Sigmoid colon (tissue), 7 donors: Measurements from ENCODE around the gene C1orf116. TPM values are rescaled to one million over a fixed set of nuclear protein-coding genes. Genes with fewer than 3 reads are reported as not detected.

ENCODE experiments used
- DNase-seq: peaks from one replicate; pipeline ENCODE4 v3.0.0-alpha.2; 2019
- H3K27ac ChIP-seq, 4 donors: fragments of 200-600 bp; sonication (generic); one replicate each; pipeline ENCODE4 v1.5.1; 2016 to 2019; ENCODE audit warnings: mild to moderate bottlenecking in 1 of 4
- H3K27me3 ChIP-seq, 3 donors: fragments of 200-600 bp; sonication (generic); one replicate each; pipeline ENCODE4 v1.5.1; 2019; ENCODE audit warnings: mild to moderate bottlenecking in 1 of 3
- H3K36me3 ChIP-seq, 4 donors: fragments of 200-600 bp; sonication (generic); one replicate each; pipeline ENCODE4 v1.5.1; 2016 to 2019
- H3K4me1 ChIP-seq, 4 donors: fragments of 200-600 bp; sonication (generic); one replicate each; pipeline ENCODE4 v1.5.1; 2017 to 2019
- H3K4me3 ChIP-seq, 4 donors: fragments of 200-600 bp; sonication (generic); one replicate each; pipeline ENCODE4 v1.5.1; 2017 to 2019; ENCODE audit warnings: mild to moderate bottlenecking in 2 of 4, moderate library complexity in 1 of 4
- H3K9me3 ChIP-seq, 4 donors: fragments of 200-600 bp in 3 of 4; sonication (generic) in 3 of 4; one replicate each; pipeline versions ENCODE4 v1.5.1 to v1.6.1; 2013 to 2019
- EP300 ChIP-seq, 4 donors: sonication (generic); formaldehyde crosslinking; IDR thresholded peaks; one replicate each; pipeline ENCODE4 v1.6.1; 2017; ENCODE audit warnings: antibody characterized with exemption in 4 of 4
- POLR2A ChIP-seq, 2 donors: fragments of 450-650 bp; IDR thresholded peaks; one replicate each; pipeline ENCODE4 v1.6.1; 2016; ENCODE audit warnings: antibody characterized with exemption in 2 of 2, mild to moderate bottlenecking in 2 of 2, moderate library complexity in 2 of 2
- POLR2AphosphoS5 ChIP-seq, 4 donors: sonication (generic); formaldehyde crosslinking; IDR thresholded peaks; one replicate each; pipeline ENCODE4 v1.6.1; 2017; ENCODE audit warnings: antibody characterized with exemption in 4 of 4
- WGBS, 2 donors: extraction: QIAGEN DNeasy Blood & Tissue Kit; methylation state at CpG; one replicate each; pipeline ENCODE4 v1.1.7; 2013; 5-methylcytosine and 5-hydroxymethylcytosine counted together
- intact Hi-C: fragments of 100-400 bp; cut with DNase I; formaldehyde crosslinking; loops from one replicate; pipeline ENCODE4 v1.15.1; 2023
- polyA plus RNA-seq, 3 donors: library from polyadenylated mRNA; stranded (reverse); fragments of 200-250 nt; gene quantifications; one replicate each; pipeline ENCODE4 v1.2.3, GENCODE V29; 2013
- total RNA-seq, 4 donors: library from RNA; depleted of rRNA; stranded (reverse); fragments of >200 nt; gene quantifications; one replicate each; pipeline ENCODE4 v1.1.0, GENCODE V29; 2016
- TF ChIP-seq, protein P1 (sequence below), 4 experiments: fragments of 450-650 bp in 3 of 4; fragments of 200-600 bp in 1 of 4; IDR thresholded peaks; one replicate each; pipeline ENCODE4 v1.5.1; 2016 to 2019; ENCODE audit warnings: antibody characterized with exemption in 4 of 4, mild to moderate bottlenecking in 3 of 4, moderate library complexity in 2 of 4
- donor health status: healthy with polysubstance abuse.
- donor health status: Bipolar disorder and iron deficiency.
- donor health status: healthy.

Gene C1orf116
- total RNA-seq: under 1 TPM in 3 of 4 donors, not detected in 1; 0.14 to 0.36 (median 0.28) TPM
- polyA plus RNA-seq: 10 to 100 TPM in 1 of 3 donors, 1 to 10 TPM in 2; 7.8 to 22.4 (median 8.9) TPM

DNA sequence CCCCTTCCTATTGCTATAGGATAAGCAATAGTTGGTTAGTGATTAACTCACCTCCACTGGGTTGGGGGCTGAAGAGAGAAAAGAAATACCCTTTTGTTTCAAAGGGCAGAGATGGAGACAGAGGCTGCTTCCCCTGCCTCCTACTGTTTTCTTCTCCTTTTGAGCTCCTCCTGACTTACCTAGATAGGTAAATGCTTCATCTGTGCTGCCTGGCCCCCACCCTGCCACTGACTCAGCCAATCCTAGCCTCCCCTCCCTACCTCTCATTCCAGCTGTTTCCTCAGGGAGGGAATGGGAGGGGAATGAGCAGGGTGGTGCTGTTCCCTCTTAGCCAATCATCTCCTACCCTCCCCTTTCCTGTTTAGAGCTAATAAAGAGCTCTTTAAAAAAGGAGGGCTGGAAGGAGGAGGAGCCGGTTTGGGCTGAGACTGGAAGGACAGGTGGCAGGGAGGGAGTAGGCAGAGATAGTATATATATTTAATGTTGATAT is at the start of gene C1orf116:
Gene C1orf116, minus strand, starts transcription at position 229 of the 490 bp plus-strand sequence. CDS start 5,158 bp downstream, outside the sequence.
- no peak within 1 kb of the TSS for H3K27ac ChIP-seq
- no peaks in the 10 kb centered on the region for H3K4me1 ChIP-seq
- intact Hi-C loops: no loop called here
- H3K9me3 ChIP-seq: no peaks in the 10 kb centered on the region
- no peak for DNase-seq
- no peaks in the 10 kb centered on the region for H3K36me3 ChIP-seq
- TF ChIP-seq EP300 (IDR thresholded peaks at IDR 0.05): no peak
- peak in 1 of 4 donors; percentile 37 for TF ChIP-seq POLR2AphosphoS5 (IDR thresholded peaks at IDR 0.05)
- TF ChIP-seq, protein P1, sequence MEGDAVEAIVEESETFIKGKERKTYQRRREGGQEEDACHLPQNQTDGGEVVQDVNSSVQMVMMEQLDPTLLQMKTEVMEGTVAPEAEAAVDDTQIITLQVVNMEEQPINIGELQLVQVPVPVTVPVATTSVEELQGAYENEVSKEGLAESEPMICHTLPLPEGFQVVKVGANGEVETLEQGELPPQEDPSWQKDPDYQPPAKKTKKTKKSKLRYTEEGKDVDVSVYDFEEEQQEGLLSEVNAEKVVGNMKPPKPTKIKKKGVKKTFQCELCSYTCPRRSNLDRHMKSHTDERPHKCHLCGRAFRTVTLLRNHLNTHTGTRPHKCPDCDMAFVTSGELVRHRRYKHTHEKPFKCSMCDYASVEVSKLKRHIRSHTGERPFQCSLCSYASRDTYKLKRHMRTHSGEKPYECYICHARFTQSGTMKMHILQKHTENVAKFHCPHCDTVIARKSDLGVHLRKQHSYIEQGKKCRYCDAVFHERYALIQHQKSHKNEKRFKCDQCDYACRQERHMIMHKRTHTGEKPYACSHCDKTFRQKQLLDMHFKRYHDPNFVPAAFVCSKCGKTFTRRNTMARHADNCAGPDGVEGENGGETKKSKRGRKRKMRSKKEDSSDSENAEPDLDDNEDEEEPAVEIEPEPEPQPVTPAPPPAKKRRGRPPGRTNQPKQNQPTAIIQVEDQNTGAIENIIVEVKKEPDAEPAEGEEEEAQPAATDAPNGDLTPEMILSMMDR (IDR thresholded peaks at IDR 0.05): no peak
- TF ChIP-seq POLR2A (IDR thresholded peaks at IDR 0.05): peak in 1 of 2 donors; percentile 81
- 2 to 6% methylated on average over 1 of the region's 1 CpG for WGBS, 2 donors
- H3K4me3 ChIP-seq: no peak within 1 kb of the TSS
- H3K27me3 ChIP-seq: no peaks in the 10 kb centered on the region

DNA sequence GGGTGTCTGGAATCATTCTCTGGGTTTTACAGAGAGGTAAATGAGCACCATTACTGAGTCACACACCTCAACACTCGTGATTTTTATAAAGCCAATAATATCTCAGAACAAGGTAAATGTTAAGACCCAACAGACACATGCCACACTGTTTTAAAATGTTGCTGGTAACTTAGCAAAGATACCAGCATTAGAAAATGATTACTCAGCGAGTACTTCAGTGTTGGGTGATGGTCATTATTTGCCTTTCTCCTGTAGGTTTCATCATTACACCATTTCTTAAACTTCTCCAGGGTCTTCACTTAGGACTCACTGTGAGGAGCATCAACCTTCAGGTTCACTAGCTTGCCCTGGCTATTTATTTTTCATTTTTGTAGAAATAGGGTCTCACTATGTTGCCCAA is 49.2 kb upstream of the C1orf116 start:
- intact Hi-C loops: no loop called here
- Histone ChIP-seq H3K9me3 (no peaks in the 10 kb centered on the region), H3K4me3 (no peak overlapping the region), H3K36me3 (peaks cover 0 to 12% (median 7%) of the 10 kb centered on the region in 4 donors), H3K4me1 (peaks cover 0 to 12% (median 0%) of the 10 kb centered on the region in 4 donors), H3K27me3 (no peaks in the 10 kb centered on the region), H3K27ac (no peak overlapping the region)
- 73 to 83% methylated on average over 2 of the region's 2 CpGs for WGBS, 2 donors
- no peak for DNase-seq
- TF ChIP-seq POLR2AphosphoS5 (IDR thresholded peaks at IDR 0.05) (no peak), EP300 (IDR thresholded peaks at IDR 0.05) (no peak)

DNA sequence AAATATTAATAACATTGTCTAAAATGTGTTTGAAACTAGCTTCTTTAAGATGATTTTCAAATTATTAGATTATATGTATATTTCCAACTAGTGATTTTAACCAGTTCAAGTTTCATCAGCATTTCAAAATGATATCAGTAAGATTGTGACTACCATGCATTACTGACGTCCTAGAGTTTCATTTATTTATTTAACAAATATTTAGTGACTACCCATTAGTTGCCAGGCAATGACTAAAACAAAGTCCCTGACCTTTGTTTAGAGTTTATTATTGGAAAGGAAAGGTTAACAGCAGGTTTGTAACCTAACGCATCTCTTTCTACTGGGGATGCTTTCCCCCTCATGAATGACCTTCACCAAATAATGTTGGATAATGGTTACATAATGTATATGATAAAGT is 48.5 kb upstream of the C1orf116 start:
- H3K4me3 ChIP-seq: no peak overlapping the region
- H3K27ac ChIP-seq: no peak overlapping the region
- DNase-seq: no peak
- no peaks in the 10 kb centered on the region for H3K9me3 ChIP-seq
- intact Hi-C loops: no loop called here
- peaks cover 0 to 12% (median 7%) of the 10 kb centered on the region in 4 donors for H3K36me3 ChIP-seq
- WGBS, 2 donors: 57 to 65% methylated on average over 2 of the region's 2 CpGs
- TF ChIP-seq POLR2A (IDR thresholded peaks at IDR 0.05): no peak
- TF ChIP-seq, protein P1 (IDR thresholded peaks at IDR 0.05): no peak
- no peak for TF ChIP-seq EP300 (IDR thresholded peaks at IDR 0.05)
- no peak for TF ChIP-seq POLR2AphosphoS5 (IDR thresholded peaks at IDR 0.05)
- H3K4me1 ChIP-seq: peaks cover 0 to 13% (median 0%) of the 10 kb centered on the region in 4 donors
- H3K27me3 ChIP-seq: no peaks in the 10 kb centered on the region

DNA sequence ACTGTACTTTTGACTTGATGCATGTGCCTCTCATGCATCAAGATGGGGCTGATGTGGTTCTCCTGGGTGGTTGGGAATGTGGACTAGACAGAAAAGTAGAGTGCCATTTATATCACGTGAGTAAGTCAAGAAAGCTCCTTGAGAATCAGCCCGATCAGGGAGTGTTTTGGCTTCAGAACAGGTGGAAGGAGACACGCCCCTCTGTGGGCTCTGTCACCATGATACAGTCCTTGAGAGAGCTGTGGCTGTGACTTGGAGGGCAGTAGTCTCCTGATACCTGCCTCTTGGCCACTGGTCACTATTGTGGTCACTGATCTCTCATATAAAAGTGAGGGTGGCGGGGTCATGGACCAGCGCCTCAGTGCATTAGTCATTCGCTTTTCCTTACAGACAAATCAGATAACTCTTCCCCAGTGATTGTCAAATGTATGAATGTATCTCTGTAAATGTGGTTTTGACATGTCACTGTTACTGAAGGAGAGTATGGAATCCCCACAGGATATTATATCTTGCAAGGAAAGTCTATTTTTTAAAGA is 47.2 kb upstream of the C1orf116 start:
- Histone ChIP-seq H3K9me3 (no peaks in the 10 kb centered on the region), H3K4me3 (no peak overlapping the region), H3K4me1 (peaks cover 0 to 13% (median 0%) of the 10 kb centered on the region in 4 donors), H3K27ac (no peak overlapping the region), H3K27me3 (no peaks in the 10 kb centered on the region), H3K36me3 (peaks cover 0 to 12% (median 7%) of the 10 kb centered on the region in 4 donors)
- 70 to 79% methylated on average over 6 of the region's 6 CpGs for WGBS, 2 donors
- TF ChIP-seq, protein P1 (IDR thresholded peaks at IDR 0.05): no peak
- TF ChIP-seq POLR2A (IDR thresholded peaks at IDR 0.05) (no peak), EP300 (IDR thresholded peaks at IDR 0.05) (no peak), POLR2AphosphoS5 (IDR thresholded peaks at IDR 0.05) (no peak)
- intact Hi-C loops: no loop called here
- DNase-seq: no peak

DNA sequence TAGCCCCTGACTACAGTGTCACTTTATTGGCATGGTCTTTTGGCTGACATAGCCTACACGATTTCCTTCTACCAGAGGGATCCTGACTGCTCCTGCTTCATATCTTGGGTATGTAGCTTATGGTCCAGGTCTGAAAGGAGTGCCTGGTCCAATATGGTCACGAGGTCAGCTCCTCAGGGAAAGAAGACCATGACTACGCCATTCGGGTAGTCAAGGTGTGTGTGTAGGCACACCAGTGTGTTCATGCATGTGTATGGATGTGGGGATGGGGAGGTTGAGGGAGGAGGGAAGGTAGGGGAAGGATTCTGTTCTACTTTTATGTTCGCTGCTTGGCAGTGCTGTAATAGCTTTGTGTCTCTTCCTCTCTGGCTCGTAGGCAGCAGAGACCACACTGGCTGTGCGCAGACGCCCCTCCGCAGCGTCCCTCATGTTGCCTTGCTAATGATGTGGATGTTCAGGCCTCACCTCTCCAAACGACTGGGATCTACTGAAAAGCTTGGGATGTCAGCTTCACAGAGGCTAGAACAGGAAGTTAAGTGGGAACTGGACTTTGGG is 46.1 kb upstream of the C1orf116 start:
- H3K4me3 ChIP-seq: no peak overlapping the region
- no peak for DNase-seq
- H3K27me3 ChIP-seq: no peaks in the 10 kb centered on the region
- intact Hi-C loops: loop anchor here (1.0 kb wide), 1 partner anchor 28 kb away; no protein-coding TSS in a partner anchor
- WGBS, 2 donors: 85 to 90% methylated on average over 11 of the region's 11 CpGs
- no peak overlapping the region for H3K27ac ChIP-seq
- TF ChIP-seq POLR2A (IDR thresholded peaks at IDR 0.05): no peak
- no peak for TF ChIP-seq POLR2AphosphoS5 (IDR thresholded peaks at IDR 0.05)
- TF ChIP-seq EP300 (IDR thresholded peaks at IDR 0.05): no peak
- TF ChIP-seq, protein P1 (IDR thresholded peaks at IDR 0.05): no peak
- H3K36me3 ChIP-seq: peaks cover 0 to 16% (median 7%) of the 10 kb centered on the region in 4 donors
- H3K9me3 ChIP-seq: no peaks in the 10 kb centered on the region
- peaks cover 0 to 13% (median 0%) of the 10 kb centered on the region in 4 donors for H3K4me1 ChIP-seq
